Occipital lobe (tissue), 2 donors: ENCODE results near the gene SLC7A7. TPM values are rescaled to one million over a fixed set of nuclear protein-coding genes. Genes with fewer than 3 reads are reported as not detected.
"Not testable (repeated sequence)": the region's sequence is repeated elsewhere in the genome, so short reads cannot be mapped to it uniquely, and the experiment has no call there.

ENCODE experiments used
- DNase-seq: peaks from one replicate; lab custom pipeline; 2025; lab: John Stamatoyannopoulos, UW
- total RNA-seq: library from RNA; depleted of rRNA; stranded (reverse); fragments of >200 nt; gene quantifications from one replicate; pipeline ENCODE4 v1.2.3, GENCODE V29; 2014

Gene SLC7A7
- total RNA-seq, result 3.3 TPM

GRCh38 chr14:22814941-22815713 lies at the start of gene SLC7A7:
TSS of gene SLC7A7 (minus strand) at chr14:22815435. CDS start at chr14:22813398, 2,037 bp downstream.
- no peak for DNase-seq

GRCh38 chr14:22864979-22865378 lies 49.7 kb upstream of the SLC7A7 start:
- no peak for DNase-seq

- no peak for DNase-seq
Measured at GRCh38 chr14:22861651-22862050, 46.4 kb upstream of the SLC7A7 start.

- DNase-seq, result not testable (repeated sequence)
Measured at GRCh38 chr14:22860377-22860776, 45.1 kb upstream of the SLC7A7 start.

GRCh38 chr14:22856428-22856827 lies 41.2 kb upstream of the SLC7A7 start:
- DNase-seq, result no peak

GRCh38 chr14:22854963-22855724 lies 39.9 kb upstream of the SLC7A7 start:
- DNase-seq, result no peak

- DNase-seq, result not testable (repeated sequence)
Measured at GRCh38 chr14:22854296-22854695, 39.1 kb upstream of the SLC7A7 start.

GRCh38 chr14:22852940-22853767 lies 37.9 kb upstream of the SLC7A7 start:
- peak; percentile 60 for DNase-seq

GRCh38 chr14:22852599-22852939 lies 37.3 kb upstream of the SLC7A7 start:
- no peak for DNase-seq

- DNase-seq, result not testable (repeated sequence)
Measured at GRCh38 chr14:22852178-22852577, 36.9 kb upstream of the SLC7A7 start.

- DNase-seq, result peak; percentile 33
Measured at GRCh38 chr14:22850944-22851764, 35.9 kb upstream of the SLC7A7 start.

- no peak for DNase-seq
Measured at GRCh38 chr14:22849212-22849819, 34.1 kb upstream of the SLC7A7 start.

- DNase-seq, result no peak
Measured at GRCh38 chr14:22848351-22849164, 33.3 kb upstream of the SLC7A7 start.

GRCh38 chr14:22847661-22848341 lies 32.6 kb upstream of the SLC7A7 start:
- DNase-seq, result no peak

- DNase-seq, result no peak
Measured at GRCh38 chr14:22846811-22847307, 31.6 kb upstream of the SLC7A7 start.

GRCh38 chr14:22845821-22846625 lies 30.8 kb upstream of the SLC7A7 start:
- no peak for DNase-seq

GRCh38 chr14:22845103-22845394 lies 29.8 kb upstream of the SLC7A7 start:
- DNase-seq, result no peak
